ENCODE data around the gene RFTN1. TPM values are rescaled to one million over a fixed set of nuclear protein-coding genes. Genes with fewer than 3 reads are reported as not detected.

RFTN1 gene
- total and polyA plus RNA-seq, 2 experiments from 2014 or later: 3.3 to 7.2 TPM

GRCh38 chr3:16461463-16462245 lies 51.8 kb downstream of the RFTN1 start:
- DNase-seq (ENCODE audit: low spot score): no peak
- no peaks in the 10 kb centered on the region for H4K20me1 ChIP-seq (replicated peaks; ENCODE audit: insufficient read depth)
- no peaks in the 10 kb centered on the region for H3K9me3 Mint-ChIP-seq
- H2AFZ ChIP-seq: no peak overlapping the region
- no peak overlapping the region for H3K27ac ChIP-seq (ENCODE audit: low read depth)
- no peaks in the 10 kb centered on the region for H3K9me2 ChIP-seq (ENCODE audit: insufficient read depth)
- TF ChIP-seq EZH2phosphoT487 (IDR thresholded peaks at IDR 0.05; ENCODE audit: unreplicated experiment) (no peak), JUNB (IDR thresholded peaks at IDR 0.05; ENCODE audit: unreplicated experiment) (no peak), EZH2 (IDR thresholded peaks at IDR 0.05; ENCODE audit: low read depth, unreplicated experiment) (no peak), CTCF (conservative IDR thresholded peaks at IDR 0.05; ENCODE audit: low read depth in 2 of 2) (no peak), REST (IDR thresholded peaks at IDR 0.05; ENCODE audit: unreplicated experiment) (no peak), ZNF114 (CRISPR knock-in tag; IDR thresholded peaks at IDR 0.05) (no peak), CREB1 (CRISPR knock-in tag; IDR thresholded peaks at IDR 0.05; ENCODE audit: low read depth) (no peak), POLR2AphosphoS5 (IDR thresholded peaks at IDR 0.05; ENCODE audit: low read depth) (no peak), ETS1 (IDR thresholded peaks at IDR 0.05) (no peak), ZNF331 (CRISPR knock-in tag; IDR thresholded peaks at IDR 0.05; ENCODE audit: low read depth) (no peak), STAT1 (IDR thresholded peaks at IDR 0.05; ENCODE audit: unreplicated experiment) (no peak), NANOG (IDR thresholded peaks at IDR 0.05; ENCODE audit: borderline replicate concordance) (no peak), ZNF462 (CRISPR knock-in tag; IDR thresholded peaks at IDR 0.05) (no peak)
- H3K4me1 Mint-ChIP-seq: peaks cover under 1% of the 10 kb centered on the region; the same call in 1 of the 3 replicates
- H3K4me1 ChIP-seq (ENCODE audit: insufficient read depth): peaks cover 3% of the 10 kb centered on the region
- no peaks in the 10 kb centered on the region for H3K36me3 Mint-ChIP-seq (ENCODE audit: low read depth)
- no peak for ATAC-seq
- H3K79me2 ChIP-seq (replicated peaks; ENCODE audit: insufficient read depth): no peaks in the 10 kb centered on the region
- H3K27ac Mint-ChIP-seq: no peak overlapping the region
- H3K27me3 Mint-ChIP-seq (ENCODE audit: insufficient read depth, low read depth, poor library complexity): peaks cover 2% of the 10 kb centered on the region
- H3F3A ChIP-seq (replicated peaks; ENCODE audit: low read depth): no peaks in the 10 kb centered on the region
- no peak overlapping the region for H3K4me2 ChIP-seq
- H3K27me3 ChIP-seq (ENCODE audit: insufficient read depth): no peaks in the 10 kb centered on the region
- no peak overlapping the region for H3K4me3 Mint-ChIP-seq
- no peak overlapping the region for H3K4me3 ChIP-seq
- no peaks in the 10 kb centered on the region for H3K36me3 ChIP-seq (ENCODE audit: insufficient read depth)

Data from GM23338 (cell line).